Ovary (tissue), 9 donors: Measurements from ENCODE around the gene HSDL2. TPM values are rescaled to one million over a fixed set of nuclear protein-coding genes. Genes with fewer than 3 reads are reported as not detected.

Experiments
- DNase-seq, 5 donors: peaks; one replicate each; pipeline ENCODE4 v3.0.0-alpha.2; 2019 to 2020
- H3K27ac ChIP-seq, 2 donors: fragments of 200-600 bp; one replicate each; pipeline versions ENCODE4 v1.5.1 to v1.8.0; 2019 to 2022
- H3K27me3 ChIP-seq: fragments of 200-600 bp; one replicate; pipeline ENCODE4 v1.8.0; 2022
- H3K36me3 ChIP-seq: fragments of 200-600 bp; sonication (generic); one replicate; pipeline ENCODE4 v1.5.1; 2019
- H3K4me1 ChIP-seq: one replicate; pipeline ENCODE4 v1.8.1; 2013; ENCODE audit warnings: mild to moderate bottlenecking, moderate library complexity; ENCODE audit not compliant: insufficient read depth
- H3K4me3 ChIP-seq: fragments of 200-600 bp; sonication (generic); one replicate; pipeline ENCODE4 v1.5.1; 2017
- H3K9me3 ChIP-seq, 2 donors: fragments of 200-600 bp in 1 of 2; sonication (generic) in 1 of 2; one replicate each; pipeline versions ENCODE4 v1.5.1 to v1.8.1; 2013 to 2019; ENCODE audit warnings: mild to moderate bottlenecking in 1 of 2, moderate library complexity in 1 of 2
- EP300 ChIP-seq: sonication (generic); formaldehyde crosslinking; IDR thresholded peaks from one replicate; pipeline ENCODE4 v1.6.1; 2017; ENCODE audit warnings: antibody characterized with exemption
- POLR2A ChIP-seq: fragments of 450-650 bp; IDR thresholded peaks from one replicate; pipeline ENCODE4 v1.6.1; 2017; ENCODE audit warnings: antibody characterized with exemption, mild to moderate bottlenecking, moderate library complexity
- WGBS, 3 donors: extraction: QIAGEN DNeasy Blood & Tissue Kit in 1 of 3; methylation state at CpG; one replicate each; pipeline versions ENCODE4 v1.1.5 to v1.1.7; 2013 to 2017; 5-methylcytosine and 5-hydroxymethylcytosine counted together
- intact Hi-C, 4 donors: fragments of 100-400 bp; cut with DNase I; formaldehyde crosslinking; loops; one replicate each; pipeline versions ENCODE4 v1.11.0 to v1.15.1; 2022 to 2023
- polyA plus RNA-seq, 2 donors: library from polyadenylated mRNA; stranded (reverse); fragments of 200-250 nt in 1 of 2; fragments of 350-450 nt in 1 of 2; fragmentation: Illumina TruSeq in 1 of 2; extraction: RNeasy Lipid Tissue Mini Kit (QIAGEN cat#74804) in 1 of 2; gene quantifications; one replicate each; pipeline ENCODE4 v1.2.3, GENCODE V29; 2013 to 2014
- total RNA-seq, 7 donors: library from RNA; depleted of rRNA in 2 of 7; stranded (reverse); fragments of >200 nt in 2 of 7; fragmentation: NEBNext Ultra II Directional in 3 of 7; extraction: Animal tissue kit (Norgen Biotek cat#: 25700) in 3 of 7; gene quantifications; one replicate each; pipeline versions ENCODE4 v1.1.0 to v1.2.4, GENCODE V29; 2016 to 2023
- TF ChIP-seq, protein P1 (sequence below), 3 donors: fragments of 450-650 bp in 2 of 3; fragments of 200-600 bp in 1 of 3; IDR thresholded peaks; one replicate each; pipeline versions ENCODE4 v1.5.1 to v1.8.0; 2016 to 2022; ENCODE audit warnings: antibody characterized with exemption in 3 of 3, mild to moderate bottlenecking in 1 of 3
- donor health status: DM: no; HTN: no; CAD: no; lungs with moderate emphysema.
- donor health status: DM: no; HTN: no; CAD: no.
- donor health status: Bipolar disorder and iron deficiency.
- donor health status: DM: yes; HTN: yes; CAD: no.
- donor health status: DM: no; HTN: no; CAD: no.
- donor health status: DM: yes; HTN: yes; CAD: no.

HSDL2 gene
- total and polyA plus RNA-seq, 9 donors = 44.8 to 79.9 (median 66.1) TPM

DNA sequence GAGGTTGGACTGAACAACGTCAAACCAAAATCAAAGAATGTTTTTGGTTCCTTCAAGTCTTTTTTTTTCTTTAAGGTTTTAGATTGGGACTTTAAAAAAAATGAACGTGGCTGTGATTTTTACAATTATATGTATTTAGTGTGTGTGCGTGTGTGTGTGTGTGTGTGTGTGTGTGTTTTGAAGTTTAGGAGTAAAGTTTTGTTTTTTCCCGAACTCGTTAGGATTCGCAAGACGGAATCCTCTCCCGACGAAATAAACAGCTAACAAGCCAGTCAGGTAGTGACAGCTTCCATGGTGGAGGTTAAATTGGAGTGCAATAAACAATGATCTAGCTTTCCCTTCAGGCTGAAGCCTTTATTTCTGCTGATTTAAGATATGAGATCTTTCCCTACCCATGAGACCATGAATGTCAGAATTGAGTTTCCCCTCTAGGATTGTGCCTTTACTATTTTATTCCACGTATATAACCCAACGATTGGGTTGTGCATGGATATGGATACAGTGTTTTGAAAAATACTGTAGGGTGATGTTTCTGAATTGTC, 108.0 kb downstream of the HSDL2 start:
- Histone ChIP-seq H3K9me3 (no peaks in the 10 kb centered on the region), H3K4me3 (peak overlapping the region; percentile 87), H3K27me3 (no peaks in the 10 kb centered on the region), H3K4me1 (peaks cover 6% of the 10 kb centered on the region), H3K27ac (peak overlapping the region; percentile 92 to 97), H3K36me3 (no peaks in the 10 kb centered on the region)
- WGBS, 3 donors = 3 to 6% (median 4%) methylated on average over 11 of the region's 11 CpGs
- TF ChIP-seq, protein P1, sequence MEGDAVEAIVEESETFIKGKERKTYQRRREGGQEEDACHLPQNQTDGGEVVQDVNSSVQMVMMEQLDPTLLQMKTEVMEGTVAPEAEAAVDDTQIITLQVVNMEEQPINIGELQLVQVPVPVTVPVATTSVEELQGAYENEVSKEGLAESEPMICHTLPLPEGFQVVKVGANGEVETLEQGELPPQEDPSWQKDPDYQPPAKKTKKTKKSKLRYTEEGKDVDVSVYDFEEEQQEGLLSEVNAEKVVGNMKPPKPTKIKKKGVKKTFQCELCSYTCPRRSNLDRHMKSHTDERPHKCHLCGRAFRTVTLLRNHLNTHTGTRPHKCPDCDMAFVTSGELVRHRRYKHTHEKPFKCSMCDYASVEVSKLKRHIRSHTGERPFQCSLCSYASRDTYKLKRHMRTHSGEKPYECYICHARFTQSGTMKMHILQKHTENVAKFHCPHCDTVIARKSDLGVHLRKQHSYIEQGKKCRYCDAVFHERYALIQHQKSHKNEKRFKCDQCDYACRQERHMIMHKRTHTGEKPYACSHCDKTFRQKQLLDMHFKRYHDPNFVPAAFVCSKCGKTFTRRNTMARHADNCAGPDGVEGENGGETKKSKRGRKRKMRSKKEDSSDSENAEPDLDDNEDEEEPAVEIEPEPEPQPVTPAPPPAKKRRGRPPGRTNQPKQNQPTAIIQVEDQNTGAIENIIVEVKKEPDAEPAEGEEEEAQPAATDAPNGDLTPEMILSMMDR (IDR thresholded peaks at IDR 0.05) = no peak
- TF ChIP-seq EP300 = no peak
- no peak for TF ChIP-seq POLR2A
- intact Hi-C loops = loop anchor here in 1 of 4 donors (10.0 kb wide), 1 partner anchor 103 kb away; the partner anchor contains the start of gene HSDL2
- no peak for DNase-seq

DNA sequence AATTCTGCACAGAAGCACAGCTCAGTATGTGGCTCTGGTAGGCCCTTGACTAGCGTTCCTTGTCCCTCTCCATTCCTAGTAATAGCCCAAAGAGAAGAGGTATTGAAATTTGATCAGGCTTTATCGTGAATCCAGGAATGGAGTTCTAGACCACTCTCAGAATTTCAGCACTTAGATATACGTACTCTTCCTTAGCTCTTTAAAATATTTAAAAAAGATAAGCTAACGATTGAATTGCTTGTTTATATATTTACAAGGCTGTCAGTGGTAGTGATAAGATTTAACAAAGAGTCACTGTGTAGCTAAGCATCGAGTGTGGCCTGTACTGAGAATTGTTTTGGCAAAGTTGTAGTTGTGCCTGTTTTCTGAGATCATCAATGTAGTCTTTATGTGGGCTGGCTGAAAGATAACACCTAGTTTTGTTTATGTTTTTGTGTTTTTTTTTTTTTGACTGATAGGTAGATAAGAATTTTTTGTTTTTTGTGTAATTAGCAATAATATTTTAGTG, 109.2 kb downstream of the HSDL2 start:
- H3K27ac ChIP-seq = peak overlapping the region in 1 of 2 donors; percentile 97
- H3K4me1 ChIP-seq = peaks cover 6% of the 10 kb centered on the region
- H3K9me3 ChIP-seq = no peaks in the 10 kb centered on the region
- 13 to 35% (median 23%) methylated on average over 5 of the region's 5 CpGs for WGBS, 3 donors
- DNase-seq = no peak
- intact Hi-C loops = loop anchor here in 1 of 4 donors (10.0 kb wide), 1 partner anchor 104 kb away; the partner anchor contains the start of gene HSDL2
- no peaks in the 10 kb centered on the region for H3K27me3 ChIP-seq
- no peaks in the 10 kb centered on the region for H3K36me3 ChIP-seq
- TF ChIP-seq, protein P1 (IDR thresholded peaks at IDR 0.05) = no peak
- no peak for TF ChIP-seq EP300
- no peak for TF ChIP-seq POLR2A
- H3K4me3 ChIP-seq = no peak overlapping the region

DNA sequence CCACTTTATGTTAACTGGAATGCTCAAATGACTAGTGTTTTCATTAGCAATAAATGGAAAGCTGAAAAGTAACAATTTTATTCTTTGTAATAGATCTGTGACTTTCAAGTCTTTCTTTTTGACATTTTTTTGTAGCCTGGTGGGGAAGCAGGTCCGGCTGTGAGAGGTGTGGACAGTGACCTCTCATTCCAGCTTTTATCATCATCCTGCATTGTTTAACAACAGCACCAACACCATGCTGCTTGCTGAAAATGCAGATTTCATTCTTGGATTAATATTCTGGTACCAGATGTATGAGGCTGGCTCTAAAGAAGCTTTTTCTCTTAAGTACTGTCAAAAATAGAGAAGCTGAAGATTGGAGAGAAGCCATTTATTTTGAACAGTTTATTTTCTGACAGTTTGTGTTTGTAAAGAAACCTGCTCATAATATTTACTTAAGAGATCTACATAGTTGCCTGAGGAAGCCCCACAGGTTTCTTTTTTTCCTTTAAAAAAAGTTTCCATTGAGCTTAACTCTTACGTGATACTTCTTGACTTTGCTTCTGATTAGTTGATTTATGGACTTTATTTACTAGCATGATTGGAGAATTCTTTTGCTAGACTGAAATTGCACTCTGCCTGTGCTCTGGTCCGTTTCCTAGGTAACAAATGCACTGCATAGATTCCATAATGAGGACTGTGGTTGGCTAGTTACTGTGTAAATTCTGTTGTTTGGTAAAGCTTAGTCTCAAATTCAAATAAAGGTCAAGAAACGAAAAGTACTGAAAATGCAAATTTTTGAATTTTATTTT, 110.2 kb downstream of the HSDL2 start:
- no peaks in the 10 kb centered on the region for H3K9me3 ChIP-seq
- peaks cover 9% of the 10 kb centered on the region for H3K4me1 ChIP-seq
- peak overlapping the region in 1 of 2 donors; percentile 97 for H3K27ac ChIP-seq
- intact Hi-C loops = loop anchor here in 1 of 4 donors (10.0 kb wide), 1 partner anchor 105 kb away; the partner anchor contains the start of gene HSDL2
- no peak for DNase-seq
- H3K4me3 ChIP-seq = no peak overlapping the region
- TF ChIP-seq POLR2A (no peak), EP300 (no peak)
- TF ChIP-seq, protein P1 (IDR thresholded peaks at IDR 0.05) = no peak
- WGBS, 3 donors = 28 to 42% (median 30%) methylated on average over 4 of the region's 4 CpGs
- no peaks in the 10 kb centered on the region for H3K27me3 ChIP-seq
- no peaks in the 10 kb centered on the region for H3K36me3 ChIP-seq

DNA sequence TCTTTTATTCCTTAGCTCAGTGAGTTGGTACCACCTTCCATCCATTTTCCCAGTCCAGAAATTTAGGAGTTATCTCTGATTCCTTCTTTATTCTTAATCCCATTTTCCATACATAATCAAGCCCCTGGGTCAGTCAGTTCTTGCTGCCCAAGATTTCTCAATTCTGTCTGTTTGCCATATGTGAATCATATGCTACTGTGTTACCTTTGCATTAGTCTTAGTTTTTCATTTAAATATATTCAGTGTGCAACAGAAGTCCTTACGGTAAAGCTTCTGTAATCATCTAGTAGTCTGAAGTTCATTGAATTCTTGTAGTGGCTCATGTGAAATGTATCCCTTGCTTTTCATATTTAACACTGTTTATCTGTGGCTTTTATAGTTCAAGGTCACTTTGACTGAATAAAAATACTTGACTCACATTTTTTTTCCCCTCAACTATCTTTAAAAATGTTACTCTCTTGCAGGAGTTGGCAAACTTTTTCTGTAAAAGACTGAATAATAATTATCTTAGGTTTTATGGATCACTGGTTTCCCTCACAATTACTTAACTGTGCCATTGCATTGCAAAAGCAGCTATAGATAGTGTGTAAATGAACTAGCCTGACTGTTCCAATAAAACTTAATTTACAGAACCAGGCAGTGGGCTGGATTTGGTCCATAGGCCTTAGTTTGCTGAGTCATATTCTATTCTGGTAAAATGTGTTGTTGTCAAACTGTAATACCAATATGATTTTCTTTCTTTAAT, 113.7 kb downstream of the HSDL2 start:
- H3K4me1 ChIP-seq = peaks cover 13% of the 10 kb centered on the region
- 0 to 13% (median 11%) methylated on average over 1 of the region's 1 CpG for WGBS, 3 donors
- no peak overlapping the region for H3K4me3 ChIP-seq
- H3K36me3 ChIP-seq = no peaks in the 10 kb centered on the region
- peak overlapping the region in 1 of 2 donors; percentile 71 for H3K27ac ChIP-seq
- peak in 3 of 5 donors; percentile 30 to 54 (median 51) for DNase-seq
- intact Hi-C loops = no loop called here
- TF ChIP-seq, protein P1 (IDR thresholded peaks at IDR 0.05) = no peak
- no peak for TF ChIP-seq EP300
- TF ChIP-seq POLR2A = no peak
- no peaks in the 10 kb centered on the region for H3K27me3 ChIP-seq
- H3K9me3 ChIP-seq = no peaks in the 10 kb centered on the region
